ENCODE results near the gene SPEN.
A peak's percentile ranks its signal among the peaks of the same experiment; 100 is the strongest.
"Not testable (repeated sequence)": the region's sequence is repeated elsewhere in the genome, so short reads cannot be mapped to it uniquely, and the experiment has no call there.

Gene SPEN

DNA sequence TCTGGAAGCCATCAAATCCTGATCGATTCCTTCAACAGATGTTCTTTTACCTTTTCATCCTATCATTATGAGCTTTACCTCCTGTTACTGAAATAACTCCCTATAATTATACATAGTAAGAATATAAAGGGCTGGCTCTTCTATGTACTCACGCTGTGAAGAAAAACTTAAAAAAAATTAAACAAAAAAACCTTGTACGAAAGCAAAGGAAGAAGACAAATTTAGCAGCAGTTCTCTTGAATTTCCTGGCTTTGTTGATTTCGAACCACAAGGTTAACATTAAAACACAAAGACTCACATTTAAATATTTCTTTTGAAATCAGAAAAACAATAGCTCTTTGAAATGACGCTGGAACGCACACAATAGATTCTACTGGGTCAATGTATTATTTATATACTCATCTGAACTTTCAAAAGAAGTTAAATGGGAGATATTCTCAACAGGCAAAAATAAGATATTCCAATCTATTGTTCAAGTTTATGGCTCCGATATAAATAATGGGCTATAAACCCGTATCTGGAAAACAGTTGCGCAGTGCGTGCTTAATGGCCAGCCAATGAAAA, 13.6 kb upstream of the SPEN start:
- DNase-seq: peak; percentile 94

DNA sequence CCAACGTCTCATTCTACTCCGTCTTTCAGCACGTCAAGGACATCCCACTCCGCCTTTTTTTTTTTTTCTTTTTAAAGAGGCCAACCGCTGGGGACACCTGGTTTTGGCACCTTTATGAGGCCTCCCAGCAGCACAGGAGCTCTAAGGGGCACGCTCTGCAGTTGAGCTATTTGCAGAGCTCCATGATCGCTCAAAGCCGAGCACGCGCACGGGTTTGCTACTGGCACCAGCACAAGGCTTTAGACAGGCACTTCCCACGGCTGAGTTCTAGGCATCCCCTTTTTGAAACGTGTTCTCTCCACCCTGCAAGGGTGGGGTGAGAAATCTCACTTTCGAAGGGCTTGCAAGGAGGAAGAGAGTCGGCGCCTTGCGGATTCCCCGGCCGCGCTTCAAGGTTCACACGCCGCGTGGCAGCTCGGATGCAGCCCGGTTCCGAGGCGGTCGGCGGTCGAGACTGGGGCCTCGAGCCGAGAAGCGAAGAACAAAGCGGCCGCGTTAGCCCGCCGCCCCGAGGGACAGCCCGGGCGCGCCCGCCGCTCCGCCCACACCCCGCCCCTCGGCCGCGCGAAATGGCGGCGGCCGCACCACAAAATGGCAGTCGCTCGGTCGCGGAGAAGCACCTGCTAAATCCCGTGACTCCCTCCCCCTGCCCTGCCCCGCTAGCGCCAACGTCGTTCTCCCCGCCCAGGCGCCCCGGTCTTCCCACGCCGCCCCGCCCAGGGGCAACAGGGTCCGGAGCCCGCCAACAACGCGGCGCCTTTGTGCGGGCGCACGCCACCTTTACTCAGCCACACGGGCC, 12.9 kb upstream of the SPEN start:
- DNase-seq: peak; percentile 35

DNA sequence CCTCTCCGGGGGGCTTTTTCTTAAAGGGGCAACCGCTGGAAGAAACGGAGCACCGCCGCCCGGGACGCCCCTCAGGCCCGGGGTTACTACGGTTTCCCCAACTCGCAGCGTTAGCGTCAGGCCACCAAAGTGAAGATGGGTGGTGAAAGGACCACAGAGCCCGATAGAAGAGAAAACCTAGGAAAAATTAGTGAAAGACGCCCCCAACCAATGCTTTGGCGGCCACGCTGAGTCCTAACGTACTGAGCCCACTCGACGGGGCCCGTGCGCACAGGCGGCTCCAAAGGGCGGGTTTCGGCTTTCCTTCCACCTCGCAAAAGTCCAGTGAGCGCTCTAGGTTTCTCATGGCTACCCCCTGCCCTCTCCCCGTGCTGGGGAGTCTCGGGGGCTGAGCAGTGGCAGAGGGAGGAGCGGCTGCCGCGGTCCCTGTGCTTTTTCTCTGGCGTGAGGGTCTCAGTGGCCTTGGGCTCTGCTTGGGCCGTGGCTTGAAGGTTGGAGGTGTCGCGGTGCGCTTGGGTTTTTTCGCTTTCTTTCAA, 12.2 kb upstream of the SPEN start:
- DNase-seq: no peak

DNA sequence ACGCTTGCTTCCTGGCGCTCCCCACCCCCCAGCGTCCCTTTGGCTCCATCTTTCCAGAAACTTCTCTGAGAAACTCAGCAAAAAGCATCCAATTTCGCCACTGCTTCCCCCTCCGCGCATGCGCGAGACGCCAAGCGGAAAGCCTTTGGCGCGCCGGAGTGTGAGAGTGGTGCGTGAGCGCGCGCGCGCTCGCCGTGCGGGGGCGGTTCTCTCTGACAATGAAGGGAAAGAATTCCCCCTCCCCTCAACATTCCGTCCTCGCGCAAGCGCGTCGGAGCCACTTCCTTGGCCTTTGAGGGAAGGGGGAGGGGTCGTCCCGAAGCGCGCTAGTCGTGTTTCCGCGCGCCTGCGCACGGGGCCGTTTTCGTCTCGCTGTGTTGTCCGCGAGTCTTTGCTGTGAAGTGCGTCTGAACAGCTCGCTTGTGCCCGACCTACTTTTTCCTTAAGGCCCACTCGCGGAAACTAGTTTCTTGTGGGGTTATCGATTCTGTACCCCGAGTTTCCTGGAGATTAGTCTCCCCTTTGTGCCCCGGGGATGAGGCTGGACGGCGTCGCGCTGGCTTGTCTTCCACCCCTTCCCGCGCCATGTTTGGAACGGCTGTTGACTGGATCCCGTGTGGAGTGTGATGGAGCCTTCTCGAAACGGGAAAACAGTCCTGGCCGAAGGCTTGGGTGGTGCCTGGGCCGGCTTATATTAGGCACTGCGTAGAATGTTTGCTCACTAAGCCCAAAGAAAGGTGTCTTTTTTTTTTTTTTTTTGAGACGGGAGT, 11.6 kb upstream of the SPEN start:
- DNase-seq: peak; percentile 93

DNA sequence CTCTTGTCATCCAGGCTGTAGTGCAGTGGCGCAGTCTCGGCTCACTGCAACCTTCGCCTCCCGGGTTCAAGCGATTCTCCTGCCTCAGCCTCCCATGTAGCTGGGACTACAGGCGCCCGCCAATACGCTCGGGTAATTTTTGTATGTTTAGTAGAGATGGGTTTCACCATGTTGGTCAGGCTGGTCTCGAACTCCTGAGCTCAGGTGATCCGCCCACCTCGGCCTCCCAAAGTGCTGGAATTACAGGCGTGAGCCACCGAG, 11.1 kb upstream of the SPEN start:
- DNase-seq: not testable (repeated sequence)

DNA sequence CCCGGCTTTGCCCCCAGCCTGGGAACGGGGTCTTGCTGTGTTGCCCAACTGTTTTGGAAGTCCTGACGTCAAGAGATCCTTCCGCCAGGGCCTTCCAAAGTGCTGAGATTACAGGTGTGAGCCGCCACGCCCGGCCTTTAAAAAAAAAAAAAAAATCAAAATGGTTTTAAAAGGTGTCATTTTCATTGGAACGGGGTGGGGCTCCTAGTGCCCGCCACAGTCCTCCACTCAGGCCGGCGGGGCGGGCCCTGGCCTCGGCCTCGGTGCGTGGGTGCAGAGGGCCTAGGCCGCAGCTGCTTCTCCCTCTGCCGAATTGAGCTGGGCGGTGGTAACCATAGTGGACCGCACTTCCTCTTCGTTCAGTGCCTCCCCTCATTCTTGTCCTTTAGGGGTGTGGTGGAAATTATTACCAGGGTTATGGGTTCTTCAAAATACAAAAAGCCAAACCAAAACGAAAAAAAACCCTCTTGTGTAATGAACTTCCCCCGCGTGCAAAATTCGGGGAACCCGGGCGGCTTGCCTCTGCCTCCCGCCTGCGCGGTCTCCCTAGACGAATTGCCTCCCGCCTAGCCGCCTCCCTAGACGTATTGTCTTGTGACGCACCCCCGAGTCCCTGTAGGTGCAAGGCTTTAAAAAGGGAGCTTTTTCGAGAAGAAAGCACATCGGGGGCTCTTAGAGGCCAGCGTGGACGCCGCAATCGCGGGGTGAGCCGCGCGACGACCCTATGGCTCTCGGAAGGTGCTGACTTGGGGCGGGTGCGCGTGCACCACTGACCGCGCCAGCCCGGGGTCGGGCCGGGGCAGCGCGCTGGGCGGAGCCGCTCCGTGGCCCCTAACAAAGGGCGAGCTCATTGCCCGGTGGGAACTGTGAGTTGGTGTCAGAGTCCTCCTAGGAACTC, 10.5 kb upstream of the SPEN start:
- DNase-seq: no peak

DNA sequence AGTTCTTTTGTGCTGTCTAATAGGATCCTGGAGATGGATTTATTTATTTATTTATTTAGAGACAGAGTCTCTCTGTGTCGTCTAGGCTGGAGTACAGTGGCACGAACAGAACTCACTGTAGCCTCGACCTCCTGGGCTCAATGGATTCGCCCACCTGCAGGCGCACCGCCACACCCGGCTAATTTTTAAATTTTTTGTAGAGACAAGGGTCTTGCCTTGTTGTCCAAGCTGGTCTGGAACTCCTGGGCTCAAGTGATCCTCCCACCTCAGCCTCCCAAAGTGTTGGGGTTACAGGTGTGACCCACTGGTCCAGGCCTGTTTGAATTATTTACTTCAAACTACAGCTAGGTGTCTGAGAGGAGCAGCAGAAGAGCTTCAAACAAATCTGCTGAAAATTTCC, 9.6 kb upstream of the SPEN start:
- no peak for DNase-seq

DNA sequence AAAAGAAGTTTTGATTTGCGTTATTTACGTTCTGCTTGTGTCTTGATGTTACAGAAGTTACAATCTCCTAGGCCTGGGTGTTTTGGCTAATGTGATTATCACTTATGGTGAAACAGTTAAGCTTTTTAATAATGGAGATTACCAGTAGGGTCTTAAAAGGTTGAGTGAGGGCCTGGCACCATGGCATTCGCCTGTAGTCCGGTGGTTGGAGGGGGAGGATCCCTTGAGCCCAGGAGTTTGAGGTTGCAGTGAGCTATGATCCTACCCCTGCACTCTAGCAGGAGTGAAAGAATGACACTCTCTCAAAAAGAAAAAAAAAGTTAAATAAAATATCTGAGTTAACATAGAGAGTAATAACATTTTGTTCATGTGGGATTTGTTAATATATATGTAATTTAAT, 8.8 kb upstream of the SPEN start:
- DNase-seq: no peak

DNA sequence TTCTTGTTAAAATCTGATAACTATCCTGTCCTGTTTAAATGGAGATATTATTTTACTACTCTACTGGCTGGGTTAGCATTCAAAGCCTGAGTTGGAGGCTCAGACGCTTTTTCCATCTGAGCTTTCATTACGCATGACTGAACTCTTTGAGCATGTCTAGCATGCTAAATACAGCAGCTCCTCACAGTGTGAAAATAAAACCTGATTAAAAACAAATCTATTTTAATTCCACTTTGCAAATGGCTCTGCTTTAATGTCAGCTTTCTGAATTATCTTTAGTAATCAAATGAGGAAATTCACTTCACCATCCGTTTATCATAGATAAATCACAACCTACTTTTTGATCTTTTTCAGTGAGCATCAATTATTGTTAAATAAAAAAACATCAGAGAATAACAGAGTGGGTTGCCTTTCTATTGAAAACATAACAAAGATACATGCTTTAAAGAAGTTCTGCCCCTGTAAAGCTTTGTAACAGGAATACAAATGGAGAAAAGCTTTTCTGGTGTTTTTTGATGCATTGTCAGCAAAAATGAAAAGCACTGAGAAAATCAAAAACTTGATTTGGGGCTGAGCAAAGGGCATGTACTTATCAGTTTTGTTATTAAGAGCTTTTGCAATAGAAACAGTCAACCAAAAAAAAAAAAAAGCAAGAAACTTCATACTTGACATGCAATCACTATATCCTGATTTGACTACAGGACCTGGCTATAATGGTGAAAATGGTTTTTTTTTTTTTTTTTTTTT, 3.5 kb upstream of the SPEN start:
- DNase-seq: no peak

DNA sequence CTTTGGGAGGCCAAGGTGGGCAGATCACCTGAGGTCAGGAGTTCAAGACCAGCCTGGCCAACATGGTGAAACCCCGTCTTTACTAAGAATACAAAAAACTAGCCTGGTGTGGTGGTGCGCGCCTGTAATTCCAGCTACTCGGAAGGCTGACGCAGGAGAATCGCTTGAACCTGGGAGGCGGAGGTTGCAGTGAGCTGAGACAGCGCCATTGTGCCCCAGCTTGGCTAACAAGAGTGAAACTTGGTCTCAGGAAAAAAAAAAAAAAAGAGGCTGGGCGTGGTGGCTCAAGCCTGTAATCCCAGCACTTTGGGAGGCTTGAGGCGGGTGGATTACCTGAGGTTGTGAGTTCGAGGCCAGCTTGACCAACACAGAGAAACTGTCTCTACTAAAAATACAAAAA, 1.5 kb upstream of the SPEN start:
- not testable (repeated sequence) for DNase-seq

DNA sequence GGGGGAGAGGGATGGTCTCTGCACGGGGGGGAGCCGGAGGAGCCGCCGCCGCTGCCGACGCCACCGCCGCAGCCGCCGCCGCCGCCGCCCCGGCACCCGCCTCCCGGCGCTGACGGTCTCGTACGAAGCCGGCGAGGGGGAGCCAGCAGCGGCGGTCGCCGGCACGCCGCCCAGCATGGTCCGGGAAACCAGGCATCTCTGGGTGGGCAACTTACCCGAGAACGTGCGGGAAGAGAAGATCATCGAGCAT, 311 bp downstream of the SPEN start:
- no peak for DNase-seq

DNA sequence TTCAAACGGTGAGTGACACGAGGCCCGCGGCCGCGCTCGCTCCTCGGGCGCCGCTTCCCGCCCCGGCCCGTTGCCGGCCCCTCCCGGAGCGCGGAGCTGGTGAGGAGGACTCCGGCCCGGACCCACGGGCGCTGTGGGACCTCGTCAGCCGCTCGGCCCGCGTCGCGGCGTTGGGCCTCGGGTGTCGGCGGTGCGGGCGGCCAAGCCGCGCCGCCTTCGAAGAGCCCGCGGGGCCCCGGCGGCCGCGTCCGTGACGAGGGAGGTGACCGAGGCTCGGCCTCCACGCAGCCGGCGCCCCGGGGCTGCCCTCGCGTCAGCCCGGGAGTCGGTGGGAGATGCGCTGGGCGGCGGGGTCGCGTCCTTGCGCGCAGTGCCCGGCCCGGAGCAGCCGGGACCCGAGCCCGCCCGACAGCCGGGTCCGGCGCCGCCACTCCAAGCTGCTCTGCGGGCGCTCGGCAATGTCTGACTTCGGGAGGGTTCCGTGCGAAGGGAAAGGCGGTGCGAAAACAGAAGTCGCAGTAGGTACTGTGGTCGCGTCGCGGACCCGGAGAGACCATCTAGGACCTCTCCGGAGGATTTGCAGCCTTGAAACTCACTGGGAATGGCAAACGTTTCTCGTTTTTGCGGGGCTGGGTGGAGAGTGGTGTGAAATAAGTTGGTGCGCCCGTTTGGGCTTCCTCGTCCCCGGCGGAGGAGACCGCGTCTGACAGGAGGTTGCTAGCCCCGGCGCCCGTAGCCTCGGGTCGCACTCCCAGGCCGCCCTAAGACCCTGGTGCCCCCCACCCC, 829 bp downstream of the SPEN start:
- DNase-seq: no peak

DNA sequence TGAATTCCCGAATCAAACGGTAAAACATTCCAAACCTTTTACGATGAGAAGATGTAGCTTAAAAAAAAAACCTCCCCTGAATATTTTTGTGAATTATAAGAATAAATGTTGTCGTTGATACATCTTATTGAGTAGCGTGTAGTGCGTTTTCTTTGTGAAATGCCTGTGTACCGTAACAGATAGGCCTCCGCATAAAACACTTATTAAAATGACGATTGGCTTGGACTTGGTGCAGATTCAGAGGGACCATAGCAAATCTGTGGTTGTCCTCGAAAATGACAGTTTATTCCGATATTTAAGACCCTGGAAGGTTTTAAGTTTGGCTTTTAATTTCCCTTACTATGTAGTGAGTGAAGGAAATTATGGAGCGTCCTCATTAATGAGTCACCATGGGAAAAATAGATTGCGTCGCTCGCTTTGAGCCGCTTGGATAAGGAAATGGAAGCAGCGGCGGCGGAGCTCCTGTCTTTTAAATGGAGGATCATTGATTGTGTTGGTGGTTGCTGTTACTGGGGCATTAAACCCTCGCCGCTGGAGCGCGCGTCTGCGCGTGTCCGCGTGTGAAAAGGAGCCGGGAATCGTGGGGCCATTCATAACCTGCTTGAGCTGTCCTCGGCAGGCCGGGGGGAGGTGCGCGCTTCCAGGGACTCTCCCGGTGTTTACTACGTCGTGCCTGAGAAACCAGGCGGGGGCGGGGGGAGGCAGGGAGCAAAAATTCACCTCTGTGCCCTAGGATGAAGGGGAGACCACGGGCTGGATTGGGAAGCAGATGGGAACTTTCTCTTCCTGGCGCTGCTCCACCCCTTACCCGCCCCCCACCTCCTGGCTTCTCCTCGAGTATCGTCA, 1.6 kb downstream of the SPEN start:
- DNase-seq: peak; percentile 65

DNA sequence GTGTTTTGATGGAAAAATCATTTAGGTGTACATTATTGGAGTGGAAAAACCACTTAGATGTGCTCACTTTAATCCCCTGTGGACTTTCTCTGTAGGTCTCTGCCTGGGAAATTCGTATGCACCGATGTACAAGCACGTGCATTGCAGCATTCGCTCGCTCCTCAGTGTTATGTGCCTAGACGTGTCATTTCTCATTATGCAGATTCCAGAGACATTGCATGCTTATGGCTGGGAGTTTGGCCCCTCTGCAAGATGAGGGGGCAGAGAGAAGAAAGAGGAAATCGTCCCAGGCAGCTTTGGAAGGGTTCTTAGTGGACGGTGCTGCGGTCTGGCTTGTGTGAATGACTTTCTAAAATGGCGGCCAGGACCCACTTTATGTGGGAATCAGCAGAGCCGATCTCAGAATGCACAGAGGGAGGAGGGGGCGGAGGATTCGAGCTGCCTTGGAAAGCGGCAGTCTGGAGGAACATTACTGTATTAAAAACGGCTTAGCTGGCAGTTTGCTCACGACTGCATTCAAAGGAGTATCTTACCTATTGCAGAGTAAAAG, 2.3 kb downstream of the SPEN start:
- peak; percentile 35 for DNase-seq

DNA sequence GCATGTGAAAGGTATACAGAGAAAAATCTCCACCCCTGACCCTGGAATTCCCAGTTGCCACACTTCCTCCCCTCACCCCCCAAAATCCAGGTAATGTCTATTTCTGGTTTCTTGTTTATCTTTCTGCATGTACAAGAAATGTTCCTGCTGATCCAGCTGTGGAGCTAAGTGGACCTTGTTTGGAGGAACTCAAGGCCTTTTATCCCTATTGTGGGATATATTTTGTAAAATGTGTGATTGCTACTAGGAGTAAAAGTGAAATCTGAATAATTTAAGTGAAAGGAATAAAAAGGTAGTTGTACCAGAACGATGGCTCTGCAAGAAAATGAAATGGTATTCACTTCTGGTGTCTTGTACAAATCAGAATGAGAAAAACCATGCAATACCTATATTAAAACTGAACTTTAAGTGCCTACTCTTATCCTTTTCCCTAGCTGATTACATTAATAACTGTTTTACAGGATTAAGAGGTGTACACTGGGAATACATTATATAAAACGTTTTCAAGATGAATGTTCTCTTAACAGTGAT, 3.0 kb downstream of the SPEN start:
- no peak for DNase-seq

DNA sequence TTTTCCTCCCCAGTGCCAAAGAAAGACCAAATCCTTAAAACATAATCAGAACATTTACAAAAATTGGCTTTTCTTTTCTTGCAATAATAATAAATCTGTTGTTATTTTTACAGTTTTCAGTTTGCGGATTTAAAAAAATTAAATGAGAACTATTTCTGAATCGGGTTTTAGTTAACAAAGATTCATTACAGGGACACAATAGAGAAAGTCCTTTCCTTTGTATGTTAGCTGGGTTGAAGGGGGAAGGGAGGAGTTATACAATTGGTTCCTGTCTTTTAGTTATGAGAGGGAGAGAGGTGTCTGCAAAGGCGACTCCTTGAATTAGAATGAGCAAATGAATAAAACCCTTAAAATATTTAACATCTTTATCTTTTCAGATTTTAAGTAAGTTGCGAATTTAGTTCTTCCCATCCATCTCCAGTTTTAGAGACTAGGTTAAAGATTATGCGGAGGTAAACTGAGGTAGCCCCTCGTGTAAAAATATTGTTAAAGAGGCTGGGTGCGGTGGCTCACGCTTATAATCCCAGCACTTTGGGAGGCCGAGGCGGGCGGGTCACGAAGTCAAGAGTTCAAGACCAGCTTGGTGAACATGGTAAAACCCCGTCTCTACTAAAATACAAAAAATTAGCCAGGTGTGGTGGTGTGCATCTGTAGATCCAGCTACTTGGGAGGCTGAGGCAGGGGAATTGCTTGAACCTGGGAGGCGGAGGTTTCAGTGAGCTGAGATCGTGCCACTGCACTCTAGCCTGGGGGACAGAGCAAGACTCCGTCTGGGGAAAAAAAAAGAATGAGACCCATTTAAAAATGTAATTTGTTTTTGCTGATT, 3.9 kb downstream of the SPEN start:
- DNase-seq: no peak

DNA sequence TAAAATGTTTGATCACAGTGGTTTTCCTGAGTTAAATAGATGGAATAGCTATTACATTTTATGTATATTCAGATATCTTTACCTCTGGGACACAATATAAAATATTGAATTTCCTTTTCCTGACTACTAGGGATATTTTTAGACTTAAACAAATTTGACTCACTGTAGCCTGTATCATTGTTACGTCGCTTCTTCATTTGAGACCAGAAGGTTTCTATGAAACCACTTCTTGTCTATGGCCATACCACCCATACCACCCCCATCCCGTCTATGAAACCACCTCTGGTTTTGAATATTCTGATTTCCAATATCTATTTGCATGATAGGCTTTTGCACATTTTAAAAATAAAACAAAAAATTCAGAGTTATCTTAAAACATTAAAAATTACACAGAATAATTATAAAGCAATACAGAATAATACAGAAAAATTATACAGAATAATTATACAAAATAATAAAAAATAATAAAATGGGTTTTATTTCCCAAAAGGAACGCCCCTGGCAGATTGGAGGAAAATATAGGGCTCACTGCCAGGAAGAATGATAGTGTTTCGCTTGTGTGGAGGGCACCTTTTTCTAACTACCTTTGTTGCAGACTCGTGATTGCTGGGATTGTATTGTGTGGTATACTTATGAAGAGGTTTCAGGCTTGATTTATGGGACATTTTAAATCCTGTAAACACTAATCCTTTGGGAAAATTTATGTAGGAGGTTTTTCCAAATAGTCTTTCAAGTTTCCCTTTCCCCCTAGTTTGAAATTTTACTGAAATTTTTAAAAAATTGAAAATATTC, 4.7 kb downstream of the SPEN start:
- no peak for DNase-seq

DNA sequence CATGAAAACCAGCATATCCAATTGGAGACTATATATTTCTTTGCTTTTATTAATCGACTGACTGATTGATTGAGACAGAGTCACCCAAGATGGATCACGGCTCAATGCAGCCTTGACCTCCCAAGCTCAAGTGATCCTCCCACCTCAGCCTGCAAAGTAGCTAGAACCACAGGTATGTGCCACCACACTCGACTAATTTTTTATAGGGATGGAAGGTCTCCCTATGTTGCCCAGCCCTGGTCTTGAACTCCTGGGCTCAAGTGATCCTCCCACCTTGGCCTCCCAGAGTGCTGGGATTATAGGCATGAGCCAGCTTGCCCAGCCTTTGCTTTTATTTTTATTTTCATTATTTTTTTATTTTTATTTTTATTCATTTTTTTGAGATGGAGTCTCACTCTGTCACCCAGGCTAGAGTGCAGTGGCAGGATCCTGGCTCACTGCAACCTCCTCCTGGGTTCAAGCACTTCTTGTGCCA, 5.4 kb downstream of the SPEN start:
- no peak for DNase-seq
